ENCODE measurements around the gene SAP25.

- TF ChIP-seq CTCF (IDR thresholded peaks at IDR 0.05) (no peak), ZFX (IDR thresholded peaks at IDR 0.05; ENCODE audit: borderline replicate concordance) (no peak)
Observed at GRCh38 chr7:100543586-100543985, 30.1 kb downstream of the SAP25 start.
